GM18873 (cell line): Measurements from ENCODE around the gene SHLD3.
"Not testable (repeated sequence)": the region's sequence is repeated elsewhere in the genome, so short reads cannot be mapped to it uniquely, and the experiment has no call there.

Source experiments
- ATAC-seq: cut with Tn5 transposase; IDR thresholded peaks from one replicate; pipeline ENCODE4 v1.9.1; 2021; ENCODE audit warnings: mild to moderate bottlenecking, moderate library complexity, moderate number of reproducible peaks; ENCODE audit not compliant: unreplicated experiment, low FRiP score

The SHLD3 gene

DNA sequence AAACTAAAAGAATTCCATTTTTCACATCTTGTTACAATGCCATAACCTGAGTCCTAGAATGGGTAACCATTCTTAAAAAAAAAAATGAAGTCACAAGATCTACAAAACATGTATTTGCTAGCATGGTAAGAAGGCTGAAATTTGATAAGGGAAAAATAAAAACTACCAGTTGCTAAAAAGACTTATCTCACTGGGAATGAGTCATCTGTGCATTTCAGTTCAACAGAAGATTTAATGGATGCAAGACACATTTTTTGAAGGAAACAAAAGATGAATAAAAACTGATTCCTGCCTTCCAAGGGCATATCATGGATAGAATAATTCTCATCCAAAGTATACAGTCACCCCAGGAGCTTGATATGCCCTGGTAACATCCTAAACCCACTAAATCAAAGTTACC, 49.9 kb downstream of the SHLD3 start:
- no peak for ATAC-seq

DNA sequence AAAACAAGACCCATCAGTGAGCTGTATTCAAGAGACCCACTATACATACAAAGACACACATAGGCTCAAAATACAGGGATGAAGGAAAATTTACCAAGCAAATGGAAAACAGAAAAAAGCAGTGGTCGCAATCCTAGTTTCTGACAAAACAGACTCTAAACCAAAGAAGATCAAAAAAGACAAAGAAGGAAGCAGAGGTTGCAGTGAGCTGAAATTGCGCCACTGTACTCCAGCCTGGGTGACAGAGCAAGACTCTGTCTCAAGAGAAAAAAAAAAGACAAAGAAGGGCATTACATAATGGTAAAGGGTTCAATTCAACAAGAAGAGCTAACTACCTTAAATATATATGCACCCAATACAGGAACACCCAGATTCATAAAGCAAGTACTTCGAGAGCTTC, 51.2 kb downstream of the SHLD3 start:
- ATAC-seq = not testable (repeated sequence)
